GM18907 (cell line): Measurements from ENCODE around the gene EMP3.
"Not testable (repeated sequence)": the region's sequence is repeated elsewhere in the genome, so short reads cannot be mapped to it uniquely, and the experiment has no call there.

Experiments used
- ATAC-seq: cut with Tn5 transposase; IDR thresholded peaks from one replicate; pipeline ENCODE4 v1.9.1; 2021; ENCODE audit warnings: mild to moderate bottlenecking, moderate library complexity; ENCODE audit not compliant: unreplicated experiment

EMP3 gene

DNA sequence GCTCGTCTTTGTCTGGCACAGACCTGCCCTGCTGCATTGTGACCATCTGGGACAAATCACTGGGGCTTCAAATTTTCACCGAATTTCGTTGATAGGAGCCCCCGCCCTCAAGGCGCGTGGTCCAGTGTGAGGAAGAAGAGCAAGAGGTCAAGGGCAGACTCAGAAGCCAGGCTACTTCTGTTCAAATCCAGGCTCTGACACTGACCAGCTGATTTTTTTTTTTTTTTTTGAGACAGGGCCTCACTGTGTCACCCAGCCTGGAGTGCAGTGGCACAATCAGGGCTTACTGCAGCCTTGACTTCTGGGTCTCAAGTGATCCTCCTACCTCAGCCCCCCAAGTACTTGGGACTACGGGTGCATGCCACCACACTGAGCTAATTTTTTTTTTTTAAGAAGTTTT lies 46.0 kb downstream of the EMP3 start:
- ATAC-seq: no peak

DNA sequence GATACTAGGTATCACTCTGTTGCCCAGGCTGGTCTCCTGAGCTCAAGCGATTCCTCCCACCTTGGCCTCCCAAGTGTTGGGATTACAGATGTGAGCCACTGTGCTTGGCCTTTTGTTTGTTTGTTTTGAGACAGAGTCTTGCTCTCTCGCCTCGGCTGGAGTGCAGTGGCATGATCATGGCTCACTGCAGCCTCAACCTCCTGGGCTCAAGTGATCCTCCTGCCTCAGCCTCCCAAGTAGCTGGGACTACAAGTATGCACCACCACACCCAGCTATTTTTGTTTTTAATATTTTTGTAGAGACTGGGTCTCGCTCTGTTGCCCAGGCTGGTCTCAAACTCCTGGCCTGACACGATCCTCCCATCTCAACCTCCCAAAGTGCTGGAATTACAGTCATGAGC lies 46.4 kb downstream of the EMP3 start:
- not testable (repeated sequence) for ATAC-seq

DNA sequence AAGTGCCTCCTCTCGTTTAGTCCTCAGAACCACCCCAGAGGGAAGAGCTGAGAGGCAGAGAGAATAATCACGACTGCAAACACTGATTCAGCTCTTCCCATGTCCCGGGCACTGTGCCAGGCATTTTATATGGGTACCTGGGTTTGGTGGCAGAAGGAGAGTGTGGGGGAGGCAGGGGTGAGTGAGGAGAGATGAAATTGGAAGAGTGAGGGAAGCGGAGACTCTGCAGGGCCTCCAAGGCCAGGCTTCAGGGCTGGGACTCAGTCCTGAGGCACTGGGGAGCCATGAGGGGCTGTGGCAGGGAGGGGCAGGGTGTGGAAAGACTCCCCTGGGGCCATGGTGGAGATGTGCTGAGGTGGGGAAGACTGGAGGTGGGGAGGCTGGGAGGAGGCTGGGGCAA lies 47.6 kb downstream of the EMP3 start:
- ATAC-seq: no peak

- no peak for ATAC-seq
These were observed 48.2 kb downstream of the EMP3 start for GRCh38 chr19:48373567-48373966.

DNA sequence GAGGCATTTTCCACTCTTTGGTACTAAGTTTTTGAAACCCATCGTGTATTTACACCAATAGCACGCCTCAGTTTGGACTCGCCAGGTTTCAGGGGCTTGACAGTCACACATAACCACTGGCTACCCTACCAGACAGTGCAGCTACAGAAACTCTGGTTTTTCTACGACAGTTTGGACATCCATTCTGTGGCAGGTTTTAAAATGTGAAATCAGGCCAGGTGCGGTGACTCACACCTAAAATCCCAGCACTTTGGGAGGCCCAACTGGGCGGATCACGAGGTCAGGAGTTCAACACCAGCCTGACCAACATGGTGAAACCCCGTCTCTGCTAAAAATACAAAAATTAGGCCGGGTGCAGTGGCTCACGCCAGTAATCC lies 52.8 kb downstream of the EMP3 start:
- ATAC-seq: no peak

GRCh38 chr19:48379058-48379457 lies 53.7 kb downstream of the EMP3 start:
- no peak for ATAC-seq
